Colonic mucosa (tissue), 4 donors: ENCODE data around the gene ZBTB45. TPM values are rescaled to one million over a fixed set of nuclear protein-coding genes. Genes with fewer than 3 reads are reported as not detected.

Experiments
- DNase-seq: peaks from one replicate; pipeline ENCODE4 v3.0.0-alpha.2; 2020
- H3K27ac ChIP-seq: fragments of 200-600 bp; one replicate; pipeline ENCODE4 v1.8.0; 2021
- H3K27me3 ChIP-seq: fragments of 200-600 bp; one replicate; pipeline ENCODE4 v1.8.0; 2021
- H3K36me3 ChIP-seq: fragments of 200-600 bp; one replicate; pipeline ENCODE4 v1.8.0; 2021
- H3K4me1 ChIP-seq: fragments of 200-600 bp; one replicate; pipeline ENCODE4 v1.8.0; 2021; ENCODE audit warnings: mild to moderate bottlenecking
- H3K4me3 ChIP-seq: fragments of 200-600 bp; one replicate; pipeline ENCODE4 v1.8.0; 2021
- H3K9ac ChIP-seq, 2 donors: one replicate each; pipeline ENCODE4 v1.7.0; 2013; ENCODE audit warnings: control low read depth in 2 of 2, low read depth in 2 of 2, low read length in 2 of 2
- H3K9me3 ChIP-seq: fragments of 200-600 bp; one replicate; pipeline ENCODE4 v1.8.0; 2021
- intact Hi-C: fragments of 100-400 bp; cut with DNase I; formaldehyde crosslinking; loops from one replicate; pipeline ENCODE4 v1.14.1; 2022
- microRNA-seq: library from miRNA; unstranded; fragments of <30 nt; microRNA quantifications from one replicate; pipeline ENCODE4, GENCODE V29; 2019
- total RNA-seq, 2 donors: library from RNA; stranded (reverse); fragmentation: NEBNext Ultra II Directional in 1 of 2; extraction: Animal tissue kit (Norgen Biotek cat#: 25700) in 1 of 2; gene quantifications; one replicate each; pipeline ENCODE4 v1.2.1, GENCODE V29; 2021
- TF ChIP-seq, protein P1 (sequence below): fragments of 200-600 bp; IDR thresholded peaks from one replicate; pipeline ENCODE4 v1.8.0; 2022; ENCODE audit warnings: antibody characterized with exemption, mild to moderate bottlenecking
- donor health status: healthy.
- donor health status: DM: no; HTN: no; CAD: no.
- donor health status: DM: no; HTN: no; CAD: no.

The ZBTB45 gene
- total RNA-seq, 2 donors from 2014 or later = 13.5 to 20.2 TPM

GRCh38 chr19:58469241-58470013 is 50.2 kb downstream of the ZBTB45 start:
- no peak overlapping the region for H3K9ac ChIP-seq
- DNase-seq = no peak
- no peak overlapping the region for H3K27ac ChIP-seq
- peaks cover 4% of the 10 kb centered on the region for H3K36me3 ChIP-seq
- TF ChIP-seq, protein P1, sequence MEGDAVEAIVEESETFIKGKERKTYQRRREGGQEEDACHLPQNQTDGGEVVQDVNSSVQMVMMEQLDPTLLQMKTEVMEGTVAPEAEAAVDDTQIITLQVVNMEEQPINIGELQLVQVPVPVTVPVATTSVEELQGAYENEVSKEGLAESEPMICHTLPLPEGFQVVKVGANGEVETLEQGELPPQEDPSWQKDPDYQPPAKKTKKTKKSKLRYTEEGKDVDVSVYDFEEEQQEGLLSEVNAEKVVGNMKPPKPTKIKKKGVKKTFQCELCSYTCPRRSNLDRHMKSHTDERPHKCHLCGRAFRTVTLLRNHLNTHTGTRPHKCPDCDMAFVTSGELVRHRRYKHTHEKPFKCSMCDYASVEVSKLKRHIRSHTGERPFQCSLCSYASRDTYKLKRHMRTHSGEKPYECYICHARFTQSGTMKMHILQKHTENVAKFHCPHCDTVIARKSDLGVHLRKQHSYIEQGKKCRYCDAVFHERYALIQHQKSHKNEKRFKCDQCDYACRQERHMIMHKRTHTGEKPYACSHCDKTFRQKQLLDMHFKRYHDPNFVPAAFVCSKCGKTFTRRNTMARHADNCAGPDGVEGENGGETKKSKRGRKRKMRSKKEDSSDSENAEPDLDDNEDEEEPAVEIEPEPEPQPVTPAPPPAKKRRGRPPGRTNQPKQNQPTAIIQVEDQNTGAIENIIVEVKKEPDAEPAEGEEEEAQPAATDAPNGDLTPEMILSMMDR = no peak
- H3K4me1 ChIP-seq = no peaks in the 10 kb centered on the region
- no peaks in the 10 kb centered on the region for H3K9me3 ChIP-seq
- H3K27me3 ChIP-seq = no peaks in the 10 kb centered on the region
- H3K4me3 ChIP-seq = no peak overlapping the region
- intact Hi-C loops = no loop called here

DNA sequence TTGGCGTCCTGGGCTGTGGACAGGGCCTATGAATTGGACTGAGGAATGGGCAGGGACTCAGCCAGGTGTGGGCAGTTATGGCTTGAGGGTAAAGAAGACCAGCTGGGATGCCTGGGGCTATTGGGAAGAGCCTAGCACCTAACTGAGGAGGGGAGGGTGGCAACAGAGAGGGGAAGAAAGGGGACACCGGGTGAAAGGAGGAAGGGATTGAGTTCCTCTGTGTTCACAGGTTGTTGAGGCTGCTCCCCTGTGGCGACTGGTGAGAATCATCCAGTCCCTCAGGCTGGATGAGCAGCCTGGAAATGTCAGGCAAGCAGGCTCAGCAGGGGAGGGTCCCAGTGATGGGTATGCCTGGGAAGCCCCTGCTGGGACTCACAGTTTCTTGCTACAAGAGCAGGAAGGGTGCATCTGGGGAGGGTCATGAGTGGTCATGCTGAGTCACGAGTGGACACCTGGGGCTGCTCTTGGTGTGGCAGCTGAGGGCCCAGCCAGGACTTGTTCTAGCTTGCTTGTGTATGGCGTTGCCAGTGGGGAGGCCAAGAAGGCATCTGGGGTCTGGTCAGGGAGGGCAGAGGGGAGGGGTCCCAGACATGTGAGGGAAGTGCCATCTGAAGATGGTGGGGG is 51.3 kb downstream of the ZBTB45 start:
- H3K9me3 ChIP-seq = no peaks in the 10 kb centered on the region
- intact Hi-C loops = no loop called here
- H3K36me3 ChIP-seq = peaks cover 4% of the 10 kb centered on the region
- no peak overlapping the region for H3K27ac ChIP-seq
- H3K4me1 ChIP-seq = no peaks in the 10 kb centered on the region
- no peak for DNase-seq
- no peak overlapping the region for H3K9ac ChIP-seq
- H3K27me3 ChIP-seq = no peaks in the 10 kb centered on the region
- TF ChIP-seq, protein P1 = no peak
- H3K4me3 ChIP-seq = no peak overlapping the region

- intact Hi-C loops = no loop called here
- no peaks in the 10 kb centered on the region for H3K27me3 ChIP-seq
- no peak within 1 kb of the TSS for H3K27ac ChIP-seq
- TF ChIP-seq, protein P1 = no peak
- no peaks in the 10 kb centered on the region for H3K9me3 ChIP-seq
- peak within 1 kb of the TSS; percentile 71 to 96 for H3K9ac ChIP-seq
- DNase-seq = peak; percentile 99
- H3K4me1 ChIP-seq = no peaks in the 10 kb centered on the region
- H3K4me3 ChIP-seq = peak within 1 kb of the TSS; percentile 69
- H3K36me3 ChIP-seq = peaks cover 4% of the 10 kb centered on the region
These were observed 52.6 kb downstream of the ZBTB45 start, which contains the start of gene ZNF324 for GRCh38 chr19:58466760-58467589. Gene ZNF324, plus strand, starts transcription at chr19:58467080. Its CDS starts 2,106 bp downstream, at chr19:58469186.

DNA sequence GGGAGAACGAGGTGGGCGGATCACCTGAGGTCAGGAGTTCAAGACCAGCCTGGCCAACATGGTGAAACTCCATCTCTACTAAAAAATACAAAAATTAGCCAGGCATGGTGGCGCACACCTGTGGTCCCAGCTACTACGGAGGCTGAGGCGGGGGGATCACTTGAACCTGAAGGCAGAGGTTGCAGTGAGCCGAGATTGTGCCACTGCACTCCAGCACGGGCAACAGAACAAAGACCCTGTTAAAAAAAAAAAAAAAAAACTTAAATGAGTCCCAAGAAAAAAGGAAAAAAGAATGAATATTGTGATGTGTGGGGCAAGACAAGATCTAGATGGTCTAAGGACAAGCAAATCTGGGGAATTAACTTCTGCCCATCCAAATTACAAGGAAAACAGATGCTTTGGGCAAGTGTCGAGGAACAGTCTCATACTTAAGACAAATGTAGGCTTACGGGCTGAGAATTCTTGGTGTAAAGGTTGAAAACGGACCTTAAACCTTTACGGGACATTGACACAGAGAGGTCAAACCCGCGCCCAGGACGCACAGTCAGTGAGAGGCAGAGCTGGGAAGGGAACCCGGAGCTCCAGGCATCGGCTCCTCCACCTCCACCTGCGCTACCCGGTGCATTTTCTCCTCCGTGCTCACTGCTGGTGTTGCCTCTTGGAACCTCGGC is 53.4 kb downstream of the ZBTB45 start:
- H3K4me3 ChIP-seq = peak overlapping the region; percentile 69
- TF ChIP-seq, protein P1 = no peak
- DNase-seq = no peak
- H3K4me1 ChIP-seq = no peaks in the 10 kb centered on the region
- peaks cover 4% of the 10 kb centered on the region for H3K36me3 ChIP-seq
- H3K27ac ChIP-seq = no peak overlapping the region
- no peaks in the 10 kb centered on the region for H3K9me3 ChIP-seq
- intact Hi-C loops = no loop called here
- no peaks in the 10 kb centered on the region for H3K27me3 ChIP-seq
- peak overlapping the region; percentile 46 to 65 for H3K9ac ChIP-seq

Small RNAs within 50 kb of the gene (microRNA-seq; reads per million reads assigned to microRNA genes)
- not detected for gene MIR6807

Other genes with a start within 250 kb of the ZBTB45 start
- gene ZNF8, start 240.9 kb downstream of the ZBTB45 start, total RNA-seq = 1 to 10 TPM; 3.4 to 3.8 TPM
- 10 to 100 TPM; 21.6 to 25.0 TPM for gene ERVK3-1, start 214.4 kb downstream of the ZBTB45 start, total RNA-seq
- gene ZSCAN22, start 192.8 kb downstream of the ZBTB45 start, total RNA-seq = 1 to 10 TPM; 3.0 to 3.7 TPM
- 1 to 10 TPM; 3.6 to 4.7 TPM for gene A1BG, start 166.3 kb downstream of the ZBTB45 start, total RNA-seq
- gene ZNF497, start 157.1 kb downstream of the ZBTB45 start, total RNA-seq = 1 to 10 TPM in 1 of 2 donors, under 1 TPM in 1; 0.98 to 1.9 TPM
- gene ZNF837, start 138.8 kb downstream of the ZBTB45 start, total RNA-seq = 1 to 10 TPM; 1.8 to 2.6 TPM
- gene RPS5, start 132.5 kb downstream of the ZBTB45 start, total RNA-seq = 100 to 1,000 TPM; 781 to 884 TPM
- gene RNF225, start 124.2 kb downstream of the ZBTB45 start, total RNA-seq = not detected
- 1 to 10 TPM; 5.9 to 8.5 TPM for gene ZNF584, start 111.2 kb downstream of the ZBTB45 start, total RNA-seq
- 1 to 10 TPM; 2.6 to 5.8 TPM for gene ZNF132, start 79.7 kb downstream of the ZBTB45 start, total RNA-seq
- gene ZNF324B, start 68.2 kb downstream of the ZBTB45 start, total RNA-seq = 1 to 10 TPM; 4.4 to 7.5 TPM
- 10 to 100 TPM; 10.2 to 12.0 TPM for gene ZNF324, start 52.7 kb downstream of the ZBTB45 start, total RNA-seq
- 10 to 100 TPM in 1 of 2 donors, 1 to 10 TPM in 1; 7.4 to 10.5 TPM for gene ZNF446, start 43.5 kb downstream of the ZBTB45 start, total RNA-seq
- gene SLC27A5, start 7.8 kb downstream of the ZBTB45 start, total RNA-seq = 1 to 10 TPM; 3.7 to 8.7 TPM
- 100 to 1,000 TPM; 205 to 412 TPM for gene TRIM28, start 24.3 kb upstream of the ZBTB45 start, total RNA-seq
- 100 to 1,000 TPM; 176 to 183 TPM for gene CHMP2A, start 35.3 kb upstream of the ZBTB45 start, total RNA-seq
- 10 to 100 TPM; 63.0 to 79.4 TPM for gene UBE2M, start 38.8 kb upstream of the ZBTB45 start, total RNA-seq
- 10 to 100 TPM; 19.3 to 39.2 TPM for gene MZF1, start 53.5 kb upstream of the ZBTB45 start, total RNA-seq